C4-2B (cell line): ENCODE results near the gene STAB2.

Experiments used
- H3K27ac ChIP-seq: fragments of 450-650 bp; 2 replicates; pipeline ENCODE4 v1.5.1; 2017
- CTCF ChIP-seq: fragments of 450-650 bp; conservative IDR thresholded peaks from 2 replicates; pipeline ENCODE4 v1.5.1; 2017; ENCODE audit warnings: mild to moderate bottlenecking
- ZFX ChIP-seq: fragments of 450-650 bp; IDR thresholded peaks from 2 replicates; pipeline ENCODE4 v1.6.1; 2017

The STAB2 gene

DNA sequence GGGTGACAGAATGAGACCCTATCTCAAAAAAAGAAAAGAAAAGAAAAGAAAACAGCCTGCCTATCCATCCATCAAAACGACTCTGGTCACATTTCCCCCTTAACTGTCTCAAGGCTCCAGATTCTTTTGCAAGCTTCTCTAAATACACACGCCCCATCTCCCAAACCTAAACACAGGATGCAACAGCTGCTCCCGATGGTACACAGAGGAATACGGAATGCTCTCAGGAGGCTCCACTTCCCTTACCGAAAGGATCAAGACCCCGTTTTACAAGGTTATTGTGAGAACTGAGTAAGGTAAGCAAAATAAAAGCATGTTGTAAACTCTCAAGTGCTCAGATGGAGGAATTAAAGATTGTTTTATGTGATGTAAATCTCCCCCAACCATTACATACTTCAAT, 191.7 kb downstream of the STAB2 start:
- H3K27ac ChIP-seq: no peak overlapping the region
- TF ChIP-seq ZFX (no peak), CTCF (no peak)

GRCh38 chr12:103779410-103780092, 192.5 kb downstream of the STAB2 start:
- no peak for TF ChIP-seq ZFX
- no peak overlapping the region for H3K27ac ChIP-seq

GRCh38 chr12:103780093-103780440, 193.0 kb downstream of the STAB2 start:
- H3K27ac ChIP-seq: no peak overlapping the region
- no peak for TF ChIP-seq ZFX
- TF ChIP-seq CTCF: no peak

- TF ChIP-seq CTCF (no peak), ZFX (no peak)
- no peak overlapping the region for H3K27ac ChIP-seq
Measured at GRCh38 chr12:103780992-103781391, 193.9 kb downstream of the STAB2 start.

- TF ChIP-seq CTCF (no peak), ZFX (no peak)
- H3K27ac ChIP-seq: no peak overlapping the region
Measured at GRCh38 chr12:103782399-103782798, 195.3 kb downstream of the STAB2 start.

- H3K27ac ChIP-seq: no peak overlapping the region
- no peak for TF ChIP-seq CTCF
- no peak for TF ChIP-seq ZFX
Measured at GRCh38 chr12:103783744-103784664, 196.9 kb downstream of the STAB2 start.

DNA sequence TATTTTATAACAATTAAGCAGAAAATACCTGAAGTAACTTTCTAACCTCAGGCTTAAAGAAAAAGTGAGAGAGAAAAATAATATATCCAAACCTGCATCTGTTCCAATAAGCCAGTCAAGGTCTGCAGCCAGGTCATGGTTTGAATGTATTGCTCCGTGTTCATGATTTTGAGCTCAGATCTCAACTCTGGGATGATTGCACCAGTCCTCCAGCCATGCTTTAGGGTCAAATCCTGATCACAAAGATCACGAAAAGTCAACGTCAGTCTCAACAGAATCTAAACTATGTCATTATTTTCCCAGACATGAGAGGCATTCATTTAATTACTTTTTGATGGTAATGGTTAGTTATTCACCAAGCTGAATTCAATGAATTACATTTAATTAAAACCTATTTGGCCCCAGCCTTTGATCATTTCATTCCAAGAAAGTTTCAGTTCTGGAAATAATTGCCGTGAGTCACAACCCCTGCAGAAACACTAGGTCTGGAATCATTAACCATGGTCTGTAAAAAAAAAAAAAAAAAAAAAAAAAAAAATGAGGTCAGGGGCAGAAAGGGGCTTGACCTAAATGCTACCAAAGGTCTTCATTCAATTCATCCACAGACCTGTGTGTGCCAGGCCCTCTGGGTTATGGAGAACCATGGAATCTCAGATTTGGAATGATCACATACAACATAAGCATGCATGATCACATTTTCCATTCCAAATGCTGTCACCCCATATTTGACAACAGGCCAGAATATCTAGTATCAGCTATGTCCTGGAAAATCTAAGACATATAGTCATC, 198.4 kb downstream of the STAB2 start:
- no peak for TF ChIP-seq CTCF
- no peak for TF ChIP-seq ZFX

More for the DNA sequence above, 198.4 kb downstream of the STAB2 start:
- H3K27ac ChIP-seq: no peak overlapping the region
